ENCODE data around the gene DIS3L2.
"Not testable (repeated sequence)": the region's sequence is repeated elsewhere in the genome, so short reads cannot be mapped to it uniquely, and the experiment has no call there.

DIS3L2 gene

DNA sequence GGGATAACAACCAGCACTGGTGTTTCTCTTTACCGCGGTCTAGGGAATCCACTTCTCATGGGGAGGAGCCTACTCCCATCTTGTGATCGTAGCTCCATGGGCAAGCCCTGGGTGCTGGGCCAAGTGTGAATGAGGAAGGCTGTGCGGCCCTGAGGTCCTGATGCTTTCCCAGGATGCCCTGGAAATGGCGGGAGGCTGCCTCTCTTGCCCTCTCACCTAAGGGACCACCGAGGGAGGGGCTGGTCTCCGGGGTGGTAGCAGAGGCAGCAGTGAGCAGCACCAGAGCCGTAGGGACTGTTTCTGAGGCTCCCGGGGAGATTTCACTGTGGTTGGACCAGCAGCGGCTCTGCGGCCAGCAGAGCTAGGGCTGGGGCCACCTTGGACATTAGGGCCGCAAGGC is 19.8 kb upstream of the DIS3L2 start:
- Histone ChIP-seq H2BK120ac (ENCODE audit: low read depth, low read length) (no peak overlapping the region), H2BK12ac (ENCODE audit: low read length) (no peak overlapping the region), H4K8ac (ENCODE audit: low read depth, low read length) (no peak overlapping the region), H3K9ac (ENCODE audit: low read depth, low read length, poor library complexity) (no peak overlapping the region), H2BK5ac (ENCODE audit: low read length) (no peak overlapping the region), H3K18ac (ENCODE audit: low read length) (no peak overlapping the region), H2AK5ac (ENCODE audit: low read depth, low read length) (no peak overlapping the region), H3K4me2 (ENCODE audit: insufficient read depth, low read length, poor library complexity, severe bottlenecking) (no peak overlapping the region), H3K9me3 (replicated peaks in 1 of 2; ENCODE audit: control insufficient read depth in 2 of 2, insufficient read depth in 1 of 2, low read depth in 1 of 2, low read length in 2 of 2) (no peaks in the 10 kb centered on the region), H3K4ac (ENCODE audit: low read length) (no peak overlapping the region), H3K27ac (replicated peaks; ENCODE audit: low read length) (no peak overlapping the region), H2BK15ac (ENCODE audit: low read length) (no peak overlapping the region), H3K4me1 (ENCODE audit: control insufficient read depth in 2 of 2, insufficient read depth in 1 of 2, low read depth in 1 of 2, low read length in 2 of 2) (no peaks in the 10 kb centered on the region), H3K36me3 (replicated peaks in 1 of 2; ENCODE audit: control insufficient read depth in 2 of 2, insufficient read depth in 2 of 2, low read length in 2 of 2) (no peaks in the 10 kb centered on the region), H2AFZ (ENCODE audit: low read length) (peak overlapping the region; percentile 23), H3K14ac (ENCODE audit: low read length) (no peak overlapping the region), H4K91ac (ENCODE audit: low read depth, low read length, poor library complexity) (no peak overlapping the region), H3K79me1 (ENCODE audit: low read depth, low read length) (no peaks in the 10 kb centered on the region), H3K23ac (ENCODE audit: low read depth, low read length, poor library complexity) (no peak overlapping the region), H3K4me3 (ENCODE audit: low read length in 2 of 2) (no peak overlapping the region), H3K27me3 (ENCODE audit: control insufficient read depth in 3 of 3, insufficient read depth in 3 of 3, low read depth in 1 of 3, low read length in 3 of 3) (peaks cover 0 to 3% (median 0%) of the 10 kb centered on the region in 3 experiments)
- DNase-seq (ENCODE audit: low spot score), result no peak
- WGBS, 2 donors (ENCODE audit: extremely low coverage in 2 of 2, insufficient read length in 2 of 2, insufficient replicate concordance in 1 of 2), result no CpG with 5 or more reads among the region's 12 CpGs

DNA sequence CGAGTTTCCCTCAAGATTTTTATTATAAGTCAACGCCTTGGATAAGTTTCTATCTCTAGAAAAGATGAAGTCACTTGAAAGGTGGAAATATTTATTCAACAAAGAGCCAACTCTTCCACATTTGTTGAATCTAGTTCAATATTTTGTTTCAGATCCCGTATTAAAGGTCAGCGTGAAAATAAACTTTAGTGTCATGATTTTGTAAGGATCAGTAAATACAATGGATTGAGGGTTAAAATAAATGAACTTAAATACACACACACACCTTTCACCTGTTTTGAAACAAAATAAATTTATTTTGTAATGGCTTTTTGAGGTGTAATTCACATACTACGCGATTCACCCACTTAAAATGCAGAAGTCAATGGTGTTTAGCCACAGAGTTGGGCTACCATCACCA is 19.3 kb upstream of the DIS3L2 start:
- H2BK5ac ChIP-seq (ENCODE audit: low read length), result no peak overlapping the region
- WGBS, 2 donors (ENCODE audit: extremely low coverage in 2 of 2, insufficient read length in 2 of 2, insufficient replicate concordance in 1 of 2), result no CpG with 5 or more reads among the region's 6 CpGs
- H3K18ac ChIP-seq (ENCODE audit: low read length), result no peak overlapping the region
- no peak overlapping the region for H2AK5ac ChIP-seq (ENCODE audit: low read depth, low read length)
- no peak overlapping the region for H3K4ac ChIP-seq (ENCODE audit: low read length)
- H3K14ac ChIP-seq (ENCODE audit: low read length), result no peak overlapping the region
- H3K4me2 ChIP-seq (ENCODE audit: insufficient read depth, low read length, poor library complexity, severe bottlenecking), result no peak overlapping the region
- H3K23ac ChIP-seq (ENCODE audit: low read depth, low read length, poor library complexity), result no peak overlapping the region
- no peak overlapping the region for H3K4me3 ChIP-seq (ENCODE audit: low read length in 2 of 2)
- H3K9ac ChIP-seq (ENCODE audit: low read depth, low read length, poor library complexity), result no peak overlapping the region
- H4K91ac ChIP-seq (ENCODE audit: low read depth, low read length, poor library complexity), result no peak overlapping the region
- no peaks in the 10 kb centered on the region for H3K36me3 ChIP-seq (replicated peaks in 1 of 2; ENCODE audit: control insufficient read depth in 2 of 2, insufficient read depth in 2 of 2, low read length in 2 of 2)
- H2BK120ac ChIP-seq (ENCODE audit: low read depth, low read length), result no peak overlapping the region
- no peak overlapping the region for H4K8ac ChIP-seq (ENCODE audit: low read depth, low read length)
- no peak overlapping the region for H2BK15ac ChIP-seq (ENCODE audit: low read length)
- H3K27me3 ChIP-seq (ENCODE audit: control insufficient read depth in 3 of 3, insufficient read depth in 3 of 3, low read depth in 1 of 3, low read length in 3 of 3), result peaks cover 0 to 3% (median 0%) of the 10 kb centered on the region in 3 experiments
- DNase-seq (ENCODE audit: low spot score), result no peak
- H3K27ac ChIP-seq (replicated peaks; ENCODE audit: low read length), result no peak overlapping the region
- no peaks in the 10 kb centered on the region for H3K79me1 ChIP-seq (ENCODE audit: low read depth, low read length)
- H3K4me1 ChIP-seq (ENCODE audit: control insufficient read depth in 2 of 2, insufficient read depth in 1 of 2, low read depth in 1 of 2, low read length in 2 of 2), result no peaks in the 10 kb centered on the region
- no peak overlapping the region for H2AFZ ChIP-seq (ENCODE audit: low read length)
- no peaks in the 10 kb centered on the region for H3K9me3 ChIP-seq (replicated peaks in 1 of 2; ENCODE audit: control insufficient read depth in 2 of 2, insufficient read depth in 1 of 2, low read depth in 1 of 2, low read length in 2 of 2)
- H2BK12ac ChIP-seq (ENCODE audit: low read length), result no peak overlapping the region

DNA sequence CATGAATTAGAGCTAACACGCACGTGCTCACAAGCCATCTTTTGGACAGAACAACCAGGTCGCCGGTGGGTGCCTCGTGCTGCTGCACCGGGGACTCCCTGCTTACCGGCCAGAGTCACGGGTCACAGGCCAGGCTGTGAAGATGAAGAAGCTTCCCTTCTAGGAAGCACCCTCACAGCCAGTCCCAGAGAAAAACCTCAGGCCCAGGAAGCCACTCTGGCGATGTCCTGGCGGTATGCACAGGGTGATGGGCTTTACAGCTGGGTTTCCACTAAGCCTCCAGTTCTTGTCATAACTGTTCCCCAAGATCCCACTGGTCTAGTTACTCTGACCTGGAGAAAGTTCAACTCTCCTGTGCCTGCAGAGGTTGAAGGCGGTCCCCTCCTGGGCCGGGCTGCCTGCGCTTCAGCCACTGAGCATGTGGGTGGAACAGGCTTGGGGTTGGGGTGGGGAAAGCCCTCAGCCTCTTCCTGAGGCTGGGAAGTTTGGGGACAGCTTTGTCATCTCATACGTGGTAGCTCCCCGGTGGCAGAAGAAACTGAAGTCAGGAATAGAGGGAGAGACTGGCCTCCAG is 15.2 kb upstream of the DIS3L2 start:
- Histone ChIP-seq H3K23ac (ENCODE audit: low read depth, low read length, poor library complexity) (no peak overlapping the region), H2AK5ac (ENCODE audit: low read depth, low read length) (no peak overlapping the region), H3K9me3 (replicated peaks in 1 of 2; ENCODE audit: control insufficient read depth in 2 of 2, insufficient read depth in 1 of 2, low read depth in 1 of 2, low read length in 2 of 2) (no peaks in the 10 kb centered on the region), H2BK120ac (ENCODE audit: low read depth, low read length) (no peak overlapping the region), H3K4me1 (ENCODE audit: control insufficient read depth in 2 of 2, insufficient read depth in 1 of 2, low read depth in 1 of 2, low read length in 2 of 2) (no peaks in the 10 kb centered on the region), H2BK12ac (ENCODE audit: low read length) (no peak overlapping the region), H3K4me2 (ENCODE audit: insufficient read depth, low read length, poor library complexity, severe bottlenecking) (no peak overlapping the region), H4K8ac (ENCODE audit: low read depth, low read length) (no peak overlapping the region), H2BK5ac (ENCODE audit: low read length) (no peak overlapping the region), H2AFZ (ENCODE audit: low read length) (peak overlapping the region; percentile 51), H3K18ac (ENCODE audit: low read length) (peak overlapping the region; percentile 42), H3K4me3 (ENCODE audit: low read length in 2 of 2) (no peak overlapping the region), H3K79me1 (ENCODE audit: low read depth, low read length) (no peaks in the 10 kb centered on the region), H3K27ac (replicated peaks; ENCODE audit: low read length) (no peak overlapping the region), H3K4ac (ENCODE audit: low read length) (no peak overlapping the region), H3K9ac (ENCODE audit: low read depth, low read length, poor library complexity) (no peak overlapping the region), H3K36me3 (replicated peaks in 1 of 2; ENCODE audit: control insufficient read depth in 2 of 2, insufficient read depth in 2 of 2, low read length in 2 of 2) (no peaks in the 10 kb centered on the region), H3K14ac (ENCODE audit: low read length) (peak overlapping the region; percentile 67), H4K91ac (ENCODE audit: low read depth, low read length, poor library complexity) (no peak overlapping the region), H3K27me3 (ENCODE audit: control insufficient read depth in 3 of 3, insufficient read depth in 3 of 3, low read depth in 1 of 3, low read length in 3 of 3) (peaks cover 0 to 3% (median 0%) of the 10 kb centered on the region in 3 experiments), H2BK15ac (ENCODE audit: low read length) (no peak overlapping the region)
- DNase-seq (ENCODE audit: low spot score), result no peak
- WGBS, 2 donors (ENCODE audit: extremely low coverage in 2 of 2, insufficient read length in 2 of 2, insufficient replicate concordance in 1 of 2), result no CpG with 5 or more reads among the region's 15 CpGs

DNA sequence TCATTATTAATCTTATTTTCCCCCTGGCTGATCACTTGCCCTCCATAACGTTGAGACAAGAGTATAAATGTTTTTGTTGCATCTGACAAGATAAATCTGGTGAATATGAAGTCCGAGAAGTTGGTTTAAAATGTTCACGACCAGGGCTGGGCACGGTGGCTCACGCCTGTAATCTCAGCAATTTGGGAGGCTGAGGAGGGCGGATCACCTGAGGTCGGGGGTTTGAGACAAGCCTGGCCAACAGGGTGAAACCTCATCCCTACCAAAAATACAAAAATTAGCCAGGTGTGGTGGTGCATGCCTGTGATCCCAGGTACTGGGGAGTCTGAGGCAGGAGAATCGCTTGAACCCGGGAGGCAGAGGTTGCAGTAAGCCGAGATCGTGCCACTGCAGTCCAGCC is 14.4 kb upstream of the DIS3L2 start:
- not testable (repeated sequence) for H4K8ac ChIP-seq (ENCODE audit: low read depth, low read length); H4K91ac ChIP-seq (ENCODE audit: low read depth, low read length, poor library complexity)

More for the DNA sequence above, 14.4 kb upstream of the DIS3L2 start:
- not testable (repeated sequence) for H3K36me3 ChIP-seq (replicated peaks in 1 of 2; ENCODE audit: control insufficient read depth in 2 of 2, insufficient read depth in 2 of 2, low read length in 2 of 2); H3K4me3 ChIP-seq (ENCODE audit: low read length in 2 of 2); H3K23ac ChIP-seq (ENCODE audit: low read depth, low read length, poor library complexity); H3K9ac ChIP-seq (ENCODE audit: low read depth, low read length, poor library complexity); H2AK5ac ChIP-seq (ENCODE audit: low read depth, low read length); H3K27me3 ChIP-seq (ENCODE audit: control insufficient read depth in 3 of 3, insufficient read depth in 3 of 3, low read depth in 1 of 3, low read length in 3 of 3); H2BK120ac ChIP-seq (ENCODE audit: low read depth, low read length); H3K14ac ChIP-seq (ENCODE audit: low read length); H3K79me1 ChIP-seq (ENCODE audit: low read depth, low read length); H3K4ac ChIP-seq (ENCODE audit: low read length); H2BK5ac ChIP-seq (ENCODE audit: low read length); H2BK12ac ChIP-seq (ENCODE audit: low read length); H3K18ac ChIP-seq (ENCODE audit: low read length); H2BK15ac ChIP-seq (ENCODE audit: low read length); H3K9me3 ChIP-seq (replicated peaks in 1 of 2; ENCODE audit: control insufficient read depth in 2 of 2, insufficient read depth in 1 of 2, low read depth in 1 of 2, low read length in 2 of 2); H2AFZ ChIP-seq (ENCODE audit: low read length); DNase-seq (ENCODE audit: low spot score); H3K27ac ChIP-seq (replicated peaks; ENCODE audit: low read length); H3K4me2 ChIP-seq (ENCODE audit: insufficient read depth, low read length, poor library complexity, severe bottlenecking); H3K4me1 ChIP-seq (ENCODE audit: control insufficient read depth in 2 of 2, insufficient read depth in 1 of 2, low read depth in 1 of 2, low read length in 2 of 2)
- WGBS, 2 donors (ENCODE audit: extremely low coverage in 2 of 2, insufficient read length in 2 of 2, insufficient replicate concordance in 1 of 2), result no CpG with 5 or more reads among the region's 11 CpGs
